Subcutaneous abdominal adipose tissue (tissue), 5 donors: ENCODE measurements around the gene TMPRSS12.
A peak's percentile ranks its signal among the peaks of the same experiment; 100 is the strongest.
"Not testable (repeated sequence)": the region's sequence is repeated elsewhere in the genome, so short reads cannot be mapped to it uniquely, and the experiment has no call there.

Source experiments
- H3K27ac ChIP-seq: one replicate; pipeline ENCODE4 v1.7.0; 2013; ENCODE audit warnings: low read depth, mild to moderate bottlenecking, inconsistent platforms, low read length, moderate library complexity
- H3K27me3 ChIP-seq, 5 donors: one replicate each; pipeline ENCODE4 v1.7.0; 2013; ENCODE audit warnings: low read length in 5 of 5, inconsistent platforms in 1 of 5; ENCODE audit not compliant: control insufficient read depth in 5 of 5, insufficient read depth in 4 of 5
- H3K36me3 ChIP-seq, 5 donors: one replicate each; pipeline ENCODE4 v1.7.0; 2013; ENCODE audit warnings: low read length in 5 of 5; ENCODE audit not compliant: control insufficient read depth in 5 of 5, insufficient read depth in 5 of 5
- H3K4me1 ChIP-seq, 5 donors: one replicate each; pipeline ENCODE4 v1.7.0; 2013; ENCODE audit warnings: low read length in 5 of 5, mild to moderate bottlenecking in 3 of 5, moderate library complexity in 1 of 5; ENCODE audit not compliant: control insufficient read depth in 5 of 5, insufficient read depth in 5 of 5
- H3K4me3 ChIP-seq, 5 donors: one replicate each; pipeline ENCODE4 v1.7.0; 2013; ENCODE audit warnings: low read length in 5 of 5, low read depth in 1 of 5
- H3K9ac ChIP-seq, 5 donors: one replicate each; pipeline ENCODE4 v1.7.0; 2013; ENCODE audit warnings: low read length in 5 of 5, mild to moderate bottlenecking in 4 of 5, moderate library complexity in 3 of 5
- H3K9me3 ChIP-seq, 5 donors: one replicate each; pipeline ENCODE4 v1.7.0; 2013; ENCODE audit warnings: low read length in 5 of 5; ENCODE audit not compliant: control insufficient read depth in 5 of 5
- donor health status: healthy.
- donor health status: healthy.
- donor health status: healthy.
- donor health status: healthy.
- donor health status: healthy.

TMPRSS12 gene

GRCh38 chr12:50842637-50843493 is at the start of gene TMPRSS12:
TSS of gene TMPRSS12 (plus strand) at chr12:50842926. CDS start at chr12:50842965, 39 bp downstream.
- Histone ChIP-seq H3K36me3 (no peaks in the 10 kb centered on the region), H3K4me1 (peaks cover 0 to 8% (median 7%) of the 10 kb centered on the region in 5 donors), H3K27ac (no peak within 1 kb of the TSS), H3K4me3 (peak within 1 kb of the TSS in 4 of 5 donors; percentile 36 to 55 (median 38)), H3K9ac (peak within 1 kb of the TSS in 1 of 5 donors; percentile 23), H3K9me3 (peaks cover 0 to 8% (median 6%) of the 10 kb centered on the region in 5 donors), H3K27me3 (no peaks in the 10 kb centered on the region)

GRCh38 chr12:50799908-50800307 is 42.8 kb upstream of the TMPRSS12 start:
- Histone ChIP-seq H3K27me3 (no peaks in the 10 kb centered on the region), H3K36me3 (peaks cover 18 to 42% (median 32%) of the 10 kb centered on the region in 5 donors), H3K9me3 (peaks cover 0 to 7% (median 5%) of the 10 kb centered on the region in 5 donors), H3K4me3 (no peak overlapping the region), H3K27ac (no peak overlapping the region), H3K4me1 (no peaks in the 10 kb centered on the region), H3K9ac (no peak overlapping the region)

GRCh38 chr12:50803230-50803875 is 39.4 kb upstream of the TMPRSS12 start:
- Histone ChIP-seq H3K9ac (no peak overlapping the region), H3K27me3 (no peaks in the 10 kb centered on the region), H3K4me3 (no peak overlapping the region), H3K27ac (no peak overlapping the region), H3K4me1 (peaks cover 0 to 8% (median 5%) of the 10 kb centered on the region in 5 donors), H3K9me3 (peaks cover 0 to 7% (median 5%) of the 10 kb centered on the region in 5 donors), H3K36me3 (peaks cover 6 to 22% (median 18%) of the 10 kb centered on the region in 5 donors)

GRCh38 chr12:50806176-50806575 is 36.5 kb upstream of the TMPRSS12 start:
- peaks cover 0 to 8% (median 5%) of the 10 kb centered on the region in 5 donors for H3K4me1 ChIP-seq
- no peak overlapping the region for H3K4me3 ChIP-seq
- H3K27ac ChIP-seq: no peak overlapping the region
- no peaks in the 10 kb centered on the region for H3K27me3 ChIP-seq
- no peak overlapping the region for H3K9ac ChIP-seq
- H3K36me3 ChIP-seq: peaks cover 8 to 19% (median 15%) of the 10 kb centered on the region in 5 donors
- no peaks in the 10 kb centered on the region for H3K9me3 ChIP-seq

GRCh38 chr12:50809131-50809530 is 33.6 kb upstream of the TMPRSS12 start:
- not testable (repeated sequence) for H3K27ac ChIP-seq, H3K27me3 ChIP-seq, H3K4me3 ChIP-seq, H3K9ac ChIP-seq, H3K9me3 ChIP-seq, H3K4me1 ChIP-seq
- peaks cover 20 to 32% (median 29%) of the 10 kb centered on the region in 5 donors for H3K36me3 ChIP-seq

GRCh38 chr12:50814921-50815320 is 27.8 kb upstream of the TMPRSS12 start:
- not testable (repeated sequence) for H3K4me3 ChIP-seq, H3K9ac ChIP-seq, H3K27ac ChIP-seq, H3K27me3 ChIP-seq, H3K9me3 ChIP-seq, H3K4me1 ChIP-seq
- H3K36me3 ChIP-seq: peaks cover 32 to 72% (median 63%) of the 10 kb centered on the region in 5 donors

- Histone ChIP-seq H3K36me3 (peaks cover 9 to 43% (median 31%) of the 10 kb centered on the region in 5 donors), H3K4me1 (peaks cover 0 to 4% (median 0%) of the 10 kb centered on the region in 5 donors), H3K27ac (no peak overlapping the region), H3K9me3 (no peaks in the 10 kb centered on the region), H3K27me3 (no peaks in the 10 kb centered on the region), H3K4me3 (no peak overlapping the region), H3K9ac (no peak overlapping the region)
Observed at GRCh38 chr12:50820177-50820576, 22.5 kb upstream of the TMPRSS12 start.

GRCh38 chr12:50822082-50822481 is 20.6 kb upstream of the TMPRSS12 start:
- H3K4me3 ChIP-seq: no peak overlapping the region
- H3K36me3 ChIP-seq: peaks cover 6 to 24% (median 16%) of the 10 kb centered on the region in 5 donors
- H3K4me1 ChIP-seq: peaks cover 0 to 9% (median 0%) of the 10 kb centered on the region in 5 donors
- no peaks in the 10 kb centered on the region for H3K9me3 ChIP-seq
- no peaks in the 10 kb centered on the region for H3K27me3 ChIP-seq
- H3K27ac ChIP-seq: no peak overlapping the region
- no peak overlapping the region for H3K9ac ChIP-seq

- not testable (repeated sequence) for H3K36me3 ChIP-seq, H3K4me3 ChIP-seq, H3K27me3 ChIP-seq, H3K27ac ChIP-seq, H3K9me3 ChIP-seq, H3K4me1 ChIP-seq, H3K9ac ChIP-seq
Observed at GRCh38 chr12:50823724-50824123, 19.0 kb upstream of the TMPRSS12 start.

GRCh38 chr12:50824914-50825313 is 17.8 kb upstream of the TMPRSS12 start:
- Histone ChIP-seq H3K36me3 (peaks cover 0 to 3% (median 2%) of the 10 kb centered on the region in 5 donors), H3K9ac (peak overlapping the region in 3 of 5 donors; percentile 35 to 66 (median 63))

More at GRCh38 chr12:50824914-50825313, 17.8 kb upstream of the TMPRSS12 start:
- no peak overlapping the region for H3K4me3 ChIP-seq
- peaks cover 0 to 9% (median 0%) of the 10 kb centered on the region in 5 donors for H3K4me1 ChIP-seq
- no peak overlapping the region for H3K27ac ChIP-seq
- no peaks in the 10 kb centered on the region for H3K27me3 ChIP-seq
- H3K9me3 ChIP-seq: no peaks in the 10 kb centered on the region
